ENCODE results near the gene HTR1D.
"Not testable (repeated sequence)": the region's sequence is repeated elsewhere in the genome, so short reads cannot be mapped to it uniquely, and the experiment has no call there.

Gene HTR1D, protein sequence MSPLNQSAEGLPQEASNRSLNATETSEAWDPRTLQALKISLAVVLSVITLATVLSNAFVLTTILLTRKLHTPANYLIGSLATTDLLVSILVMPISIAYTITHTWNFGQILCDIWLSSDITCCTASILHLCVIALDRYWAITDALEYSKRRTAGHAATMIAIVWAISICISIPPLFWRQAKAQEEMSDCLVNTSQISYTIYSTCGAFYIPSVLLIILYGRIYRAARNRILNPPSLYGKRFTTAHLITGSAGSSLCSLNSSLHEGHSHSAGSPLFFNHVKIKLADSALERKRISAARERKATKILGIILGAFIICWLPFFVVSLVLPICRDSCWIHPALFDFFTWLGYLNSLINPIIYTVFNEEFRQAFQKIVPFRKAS

DNA sequence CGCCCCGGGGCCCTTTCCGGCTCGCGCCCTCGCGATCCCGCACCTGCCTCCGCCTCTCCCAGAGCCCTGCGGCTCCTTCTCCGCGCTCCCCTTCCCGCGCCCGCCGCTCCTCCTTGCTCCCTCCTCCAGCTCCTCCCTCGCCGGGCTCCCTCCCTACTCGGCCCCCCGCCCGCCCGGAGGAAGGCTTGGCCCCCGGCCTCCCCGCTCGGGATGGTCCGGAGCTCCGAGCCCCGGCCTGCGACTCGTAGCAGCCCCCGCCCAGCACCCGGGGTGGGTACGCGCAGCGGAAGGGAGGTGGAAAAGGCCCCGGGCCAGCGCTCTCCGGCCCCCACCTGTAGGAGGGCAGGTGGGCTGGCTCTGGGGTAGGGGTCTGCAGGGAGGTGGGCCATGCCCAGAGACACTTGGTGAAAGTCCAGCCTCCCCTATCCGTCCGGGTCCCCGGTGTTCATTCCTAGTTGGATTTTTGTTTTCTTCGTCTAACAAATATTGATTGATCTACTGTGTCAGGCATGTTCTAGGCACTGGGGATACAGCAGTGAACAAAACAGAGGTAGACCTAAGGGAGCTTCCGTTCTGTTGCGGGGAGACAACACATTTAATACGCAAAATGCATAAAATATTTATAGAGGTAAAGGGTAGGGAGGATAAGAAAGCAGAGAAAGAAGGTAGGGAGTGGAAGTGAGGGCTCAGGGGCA lies at the start of gene HTR1D:
TSS of gene HTR1D (minus strand) at position 82 of the 695 bp plus-strand sequence. CDS start 23,283 bp downstream, outside the sequence.
- in situ Hi-C loops (cut with MboI; ENCODE audit: low sequenced_read_pairs) = no loop called here

DNA sequence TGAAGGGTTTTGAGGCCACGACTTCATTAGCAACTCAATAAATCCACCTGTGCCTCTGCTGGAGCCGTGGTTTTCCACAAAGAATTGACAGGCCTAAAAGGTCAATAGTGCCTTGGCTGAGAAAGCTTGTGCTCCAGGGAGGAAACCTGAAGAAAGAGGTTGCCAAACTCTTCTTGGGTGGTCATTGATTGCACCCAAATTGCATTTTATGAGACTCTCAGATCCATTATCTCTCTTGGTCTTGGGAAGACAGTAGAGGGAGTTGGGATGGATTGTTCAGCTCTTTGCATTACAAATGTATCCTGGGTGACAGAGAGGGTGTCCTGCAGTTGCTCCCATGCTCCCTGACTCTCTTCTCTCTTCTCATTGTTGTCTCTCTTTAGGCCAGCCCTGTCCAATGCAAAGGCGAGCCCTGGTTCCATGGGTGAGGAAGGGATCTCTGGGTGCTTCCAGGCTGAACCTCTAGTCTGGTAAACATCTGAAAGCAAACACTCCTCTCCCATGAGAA lies 46.1 kb upstream of the HTR1D start:
- in situ Hi-C loops (cut with MboI; ENCODE audit: low sequenced_read_pairs) = no loop called here

DNA sequence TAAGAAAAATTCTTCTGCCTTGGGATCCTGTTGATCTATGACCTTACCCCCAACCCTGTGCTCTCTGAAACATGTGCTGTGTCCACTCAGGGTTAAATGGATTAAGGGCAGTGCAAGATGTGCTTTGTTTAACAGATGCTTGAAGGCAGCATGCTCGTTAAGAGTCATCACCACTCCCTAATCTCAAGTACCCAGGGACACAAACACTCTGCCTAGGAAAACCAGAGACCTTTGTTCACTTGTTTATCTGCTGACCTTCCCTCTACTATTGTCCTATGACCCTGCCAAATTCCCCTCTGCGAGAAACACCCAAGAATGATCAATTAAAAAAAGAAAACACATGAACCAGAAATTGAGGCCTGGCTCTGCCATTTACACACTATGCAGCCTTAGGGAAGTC lies 40.8 kb upstream of the HTR1D start:
- in situ Hi-C loops (cut with MboI; ENCODE audit: low sequenced_read_pairs) = not testable (repeated sequence)

DNA sequence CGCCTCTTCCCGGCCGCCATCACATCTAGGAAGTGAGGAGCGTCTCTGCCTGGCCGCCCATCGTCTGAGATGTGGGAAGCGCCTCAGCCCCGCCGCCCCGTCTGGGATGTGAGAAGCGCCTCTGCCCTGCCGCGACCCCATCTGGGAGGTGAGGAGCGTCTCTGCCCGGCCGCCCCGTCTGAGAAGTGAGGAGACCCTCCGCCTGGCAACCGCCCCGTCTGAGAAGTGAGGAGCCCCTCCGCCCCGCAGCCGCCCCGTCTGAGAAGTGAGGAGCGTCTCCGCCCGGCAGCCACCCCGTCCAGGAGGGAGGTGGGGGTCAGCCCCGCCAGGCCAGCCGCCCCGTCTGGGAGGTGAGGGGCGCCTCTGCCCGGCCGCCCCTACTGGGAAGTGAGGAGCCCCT lies 40.1 kb upstream of the HTR1D start:
- in situ Hi-C loops (cut with MboI; ENCODE audit: low sequenced_read_pairs) = not testable (repeated sequence)

DNA sequence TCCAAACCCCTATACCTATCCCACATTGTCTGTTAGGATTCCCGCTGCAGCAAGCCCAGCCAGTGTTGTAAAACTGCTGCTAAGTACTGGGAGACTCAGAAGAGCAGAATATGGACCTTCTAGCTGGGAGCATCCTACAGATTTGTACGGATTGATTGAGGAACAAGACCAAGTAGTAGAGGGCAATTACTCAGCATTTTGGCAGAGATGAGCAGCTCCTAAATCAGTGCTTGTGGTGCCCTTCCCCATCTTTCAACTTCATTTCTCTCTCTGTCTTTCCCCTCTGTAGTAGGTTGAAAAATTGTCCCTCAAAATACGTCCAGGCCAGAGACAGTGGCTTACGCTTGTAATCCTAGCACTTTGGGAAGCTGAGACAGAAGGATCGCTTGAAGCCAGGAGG lies 37.3 kb upstream of the HTR1D start:
- in situ Hi-C loops (cut with MboI; ENCODE audit: low sequenced_read_pairs) = no loop called here

DNA sequence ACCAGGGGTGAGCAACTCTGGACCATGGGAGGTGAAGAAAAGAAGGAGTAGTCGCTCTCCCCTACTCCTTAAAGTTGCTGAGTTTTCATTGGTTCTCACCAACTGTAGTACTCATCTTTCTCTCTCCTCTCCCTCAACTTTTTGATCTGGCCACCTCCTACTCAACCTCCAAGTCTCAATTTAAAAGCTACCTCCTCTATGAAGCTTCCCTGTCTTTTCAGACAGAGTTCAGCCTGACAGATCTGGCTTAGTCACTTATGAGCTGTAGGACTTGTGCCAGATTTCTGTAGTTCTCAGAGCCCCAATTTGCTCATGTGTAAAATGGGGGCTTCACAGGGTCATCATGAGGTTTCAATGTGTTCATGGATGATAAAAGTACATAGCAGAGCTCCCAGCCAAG lies 34.5 kb upstream of the HTR1D start:
- in situ Hi-C loops (cut with MboI; ENCODE audit: low sequenced_read_pairs) = no loop called here

DNA sequence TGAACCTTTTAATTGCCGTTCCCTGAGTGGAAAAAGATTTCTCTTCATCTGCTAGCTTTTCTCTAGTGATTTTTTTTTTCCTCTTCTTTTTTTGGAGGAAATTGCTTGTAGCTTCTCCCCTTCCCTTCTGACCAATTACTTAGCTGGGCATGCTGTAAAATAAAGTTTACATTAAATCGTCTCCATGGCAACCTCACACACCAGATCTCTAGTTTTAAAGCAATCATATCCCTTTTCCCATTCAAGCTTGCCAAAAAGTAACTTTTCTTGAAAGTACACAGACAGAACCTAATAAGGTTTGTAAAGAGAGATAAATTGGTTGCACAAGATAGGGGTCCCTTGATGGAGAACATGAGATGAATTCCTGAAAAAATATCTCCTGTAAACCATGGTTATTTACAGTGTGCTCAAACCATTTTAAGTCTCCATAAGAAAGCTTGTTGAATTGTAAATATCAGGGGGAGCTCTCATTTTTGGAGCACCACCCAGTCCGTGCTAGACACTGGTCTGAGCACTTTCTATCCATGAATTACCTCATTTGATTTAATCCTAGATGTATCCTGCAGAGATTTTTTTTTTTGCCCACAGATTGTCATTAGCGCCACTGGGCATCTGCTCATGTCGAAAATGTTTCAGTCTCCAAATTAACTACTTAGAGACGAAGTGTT lies 32.6 kb upstream of the HTR1D start:
- in situ Hi-C loops (cut with MboI; ENCODE audit: low sequenced_read_pairs) = no loop called here

DNA sequence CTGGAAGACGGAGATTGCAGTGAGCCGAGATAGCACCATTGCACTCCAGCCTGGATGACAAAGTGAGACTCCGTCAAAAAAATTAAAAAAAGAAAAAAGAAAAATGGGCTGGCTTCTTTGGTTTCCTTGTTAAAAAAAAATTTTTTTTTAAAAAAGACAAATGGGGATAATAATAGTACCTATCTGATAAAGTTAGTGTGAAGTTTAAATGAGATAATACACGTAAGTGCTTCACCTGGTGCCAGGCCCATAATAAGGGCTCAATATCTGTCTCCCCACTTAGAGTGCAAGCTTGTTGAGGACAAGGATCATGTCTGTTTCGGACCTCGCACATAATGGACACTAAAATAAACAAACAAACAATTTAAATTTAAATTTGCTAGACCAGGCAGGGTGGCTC lies 30.0 kb upstream of the HTR1D start:
- in situ Hi-C loops (cut with MboI; ENCODE audit: low sequenced_read_pairs) = no loop called here

DNA sequence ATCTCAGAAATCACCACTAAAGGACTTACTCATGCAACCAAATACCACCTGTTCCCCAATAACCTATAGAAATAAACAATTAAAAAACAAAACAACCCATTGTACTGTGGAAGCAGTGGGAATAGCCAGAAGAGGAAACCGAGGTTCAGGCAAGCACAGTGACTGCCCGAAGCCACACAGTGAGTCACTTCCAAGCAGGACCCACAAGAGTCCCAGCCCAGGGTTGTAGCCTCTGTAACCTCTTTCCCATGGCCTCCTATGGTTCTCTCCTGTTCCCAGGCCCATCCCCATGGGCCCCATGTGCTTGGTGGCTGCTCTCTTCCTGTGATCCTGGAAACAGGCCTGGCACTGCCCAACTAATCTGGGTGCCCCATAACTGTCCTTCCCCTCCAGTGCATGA lies 29.0 kb upstream of the HTR1D start:
- in situ Hi-C loops (cut with MboI; ENCODE audit: low sequenced_read_pairs) = no loop called here

DNA sequence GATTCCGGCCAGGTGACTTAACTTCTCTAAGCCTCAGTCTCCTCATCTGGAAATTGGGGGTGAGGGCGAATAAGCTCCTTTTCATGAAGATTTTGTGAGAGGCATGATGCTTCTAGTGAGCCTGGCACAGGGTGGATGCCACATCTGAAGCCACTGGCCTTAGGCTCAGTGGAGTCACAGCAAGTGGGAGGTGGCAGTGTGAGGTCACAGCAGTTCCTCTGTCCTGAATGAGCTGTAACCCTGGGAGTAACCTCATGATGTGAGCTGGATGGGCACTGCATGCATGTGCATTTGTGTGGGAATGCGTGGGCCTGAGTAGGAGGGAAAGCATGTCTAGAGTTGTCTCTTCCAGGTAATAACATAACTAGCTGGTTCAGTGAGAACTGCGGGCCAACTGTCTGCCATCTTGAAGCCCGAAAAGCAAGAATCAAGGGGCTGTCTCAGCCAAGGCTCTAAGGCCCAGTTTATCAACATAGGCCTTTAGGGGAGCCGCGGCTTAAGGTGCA lies 27.0 kb upstream of the HTR1D start:
- in situ Hi-C loops (cut with MboI; ENCODE audit: low sequenced_read_pairs) = no loop called here

DNA sequence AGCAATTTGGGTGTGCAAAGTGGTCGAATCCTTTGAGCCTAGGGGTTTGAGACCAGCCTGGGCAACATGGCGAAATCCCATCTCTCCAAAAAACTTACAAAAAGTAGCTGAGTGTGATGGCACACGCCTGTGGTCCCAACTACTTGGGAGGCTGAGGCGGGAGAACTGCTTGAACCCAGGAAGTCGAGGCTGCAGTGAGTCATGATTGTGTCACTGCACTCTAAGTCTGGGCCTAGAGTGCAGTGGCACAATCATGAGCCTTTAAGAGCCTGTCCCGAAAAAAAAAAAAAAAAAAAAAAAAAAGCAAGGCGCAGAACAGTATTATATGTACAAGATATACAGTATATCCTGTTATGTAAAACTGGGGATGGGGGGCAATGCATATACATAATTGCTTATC lies 25.1 kb upstream of the HTR1D start:
- in situ Hi-C loops (cut with MboI; ENCODE audit: low sequenced_read_pairs) = no loop called here

DNA sequence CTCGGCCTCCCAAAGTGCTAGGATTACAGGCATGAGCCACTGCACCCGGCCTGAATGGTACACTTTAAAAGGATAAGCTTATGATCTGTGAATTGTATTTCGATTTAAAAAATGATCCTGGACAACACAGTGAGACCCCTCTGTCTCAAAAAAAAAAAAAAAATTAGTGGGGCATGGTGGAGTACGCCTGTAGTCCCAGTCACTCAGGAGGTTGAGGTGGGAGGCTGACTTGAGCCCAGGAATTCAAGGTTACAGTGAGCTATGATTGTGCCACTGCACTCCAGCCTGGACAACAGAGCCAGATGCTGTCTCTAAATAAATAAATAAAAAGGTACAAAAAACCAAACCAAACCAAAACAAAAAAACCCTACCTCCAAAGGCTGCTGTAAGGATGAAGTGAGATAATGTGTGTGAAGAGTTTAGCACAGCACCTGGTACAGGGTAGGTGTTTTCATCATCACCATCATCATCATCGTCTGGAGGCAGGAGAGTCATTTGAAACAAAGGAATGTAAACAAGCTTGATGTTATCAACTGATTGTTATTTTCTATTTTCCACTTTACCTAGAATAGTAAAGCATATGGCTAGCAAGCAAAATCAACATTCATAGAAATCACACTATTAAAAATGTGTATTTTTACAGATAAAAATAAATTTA lies 22.5 kb upstream of the HTR1D start:
- in situ Hi-C loops (cut with MboI; ENCODE audit: low sequenced_read_pairs) = no loop called here

DNA sequence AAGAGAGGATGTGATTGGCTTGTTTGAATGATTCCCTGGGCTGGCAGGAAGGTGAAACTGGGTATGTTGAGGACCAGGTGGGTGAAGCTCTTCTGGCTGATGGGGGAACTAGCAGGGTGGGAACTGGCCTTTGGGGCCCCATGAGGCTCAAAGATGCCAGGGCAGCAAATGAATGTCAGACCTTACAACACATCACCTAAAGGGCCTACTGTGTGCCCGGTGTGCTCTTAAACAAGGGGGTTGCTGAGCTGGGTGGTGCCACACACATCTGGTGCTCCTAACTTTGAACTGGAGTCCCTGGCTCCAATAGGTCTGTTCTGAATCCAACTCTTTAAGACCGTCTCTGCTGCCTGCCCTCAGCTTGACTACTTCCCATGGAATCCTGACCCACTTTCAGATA lies 21.3 kb upstream of the HTR1D start:
- in situ Hi-C loops (cut with MboI; ENCODE audit: low sequenced_read_pairs) = no loop called here

DNA sequence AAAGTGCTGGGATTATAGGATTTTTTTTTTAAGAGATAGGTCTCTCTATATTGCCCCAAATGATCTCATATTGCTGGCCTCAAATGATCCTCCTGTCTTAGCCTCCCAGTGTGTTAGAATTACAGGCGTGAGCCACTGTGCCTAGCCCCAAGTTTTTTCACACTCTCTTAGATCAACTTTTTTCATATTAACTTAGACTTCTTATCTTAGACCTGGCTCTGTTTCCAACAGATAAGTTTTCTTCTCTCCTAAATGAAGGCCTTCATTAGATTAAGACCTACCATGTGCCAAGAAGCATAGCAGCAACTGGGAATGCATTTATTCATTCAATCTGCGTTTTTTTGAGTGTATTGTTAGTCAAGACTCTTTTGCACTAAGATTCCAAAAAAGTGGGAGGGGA lies 20.2 kb upstream of the HTR1D start:
- in situ Hi-C loops (cut with MboI; ENCODE audit: low sequenced_read_pairs) = no loop called here

DNA sequence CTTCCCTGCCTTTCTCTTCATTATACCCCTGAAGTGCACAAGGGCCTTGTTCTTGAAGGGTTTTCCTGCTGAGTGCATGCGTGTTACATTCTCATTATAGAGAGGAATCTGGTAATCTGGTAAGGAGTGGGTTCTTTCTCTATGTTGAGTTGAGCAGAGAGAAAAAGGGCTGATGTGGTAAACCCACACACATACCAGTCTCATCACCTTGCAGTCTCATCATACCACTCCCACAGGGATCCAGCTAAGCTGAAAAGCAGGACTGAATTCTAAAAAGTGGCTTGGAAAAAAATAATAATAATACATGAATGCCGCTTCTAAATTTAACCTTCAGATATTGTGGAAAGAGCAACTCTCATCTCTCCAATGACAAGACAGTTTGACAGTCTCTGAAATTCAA lies 10.5 kb upstream of the HTR1D start:
- in situ Hi-C loops (cut with MboI; ENCODE audit: low sequenced_read_pairs) = no loop called here

DNA sequence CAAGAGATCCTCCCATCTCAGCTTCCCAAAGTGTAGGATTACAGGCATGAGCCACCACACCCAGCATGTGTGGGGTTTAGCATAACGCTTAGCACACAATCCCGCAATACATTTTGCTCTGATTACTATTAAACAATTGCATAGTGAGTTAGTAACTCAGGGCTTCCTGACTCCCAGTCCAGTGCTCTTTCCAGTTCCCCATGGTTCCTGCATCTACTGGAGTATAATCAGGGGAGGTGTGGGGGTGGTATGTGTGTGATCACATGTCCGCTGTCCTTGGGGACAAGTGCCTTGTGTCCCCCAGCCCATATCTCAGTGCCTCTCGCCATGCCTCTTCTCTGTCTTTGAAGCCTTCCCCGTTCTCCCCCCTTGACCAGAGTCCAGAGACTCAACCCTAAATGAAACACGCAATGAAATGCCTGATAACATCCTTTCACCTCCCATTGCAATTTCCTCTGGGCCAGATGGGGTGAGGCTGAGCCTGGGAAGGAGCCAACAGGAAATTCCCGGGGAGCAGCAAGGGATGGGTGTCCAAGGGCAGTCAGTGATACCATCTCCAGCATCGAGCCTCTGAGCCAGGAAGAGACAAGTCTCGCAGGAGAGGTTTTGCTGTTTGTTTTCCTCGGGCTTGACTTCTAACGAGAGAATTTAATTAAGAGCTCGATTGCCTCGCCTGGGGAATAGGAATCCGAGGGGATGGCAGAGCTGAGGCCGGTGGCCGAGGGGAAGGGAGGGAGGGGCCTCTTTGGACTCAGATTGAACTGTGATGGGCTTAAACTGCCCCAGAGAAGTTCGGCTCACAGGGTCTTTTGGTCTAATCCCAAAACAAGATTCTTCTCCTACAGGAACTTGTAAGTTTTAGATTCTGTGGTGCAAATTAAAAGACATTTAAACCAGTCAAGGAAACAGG lies 7.7 kb upstream of the HTR1D start:
- in situ Hi-C loops (cut with MboI; ENCODE audit: low sequenced_read_pairs) = no loop called here

DNA sequence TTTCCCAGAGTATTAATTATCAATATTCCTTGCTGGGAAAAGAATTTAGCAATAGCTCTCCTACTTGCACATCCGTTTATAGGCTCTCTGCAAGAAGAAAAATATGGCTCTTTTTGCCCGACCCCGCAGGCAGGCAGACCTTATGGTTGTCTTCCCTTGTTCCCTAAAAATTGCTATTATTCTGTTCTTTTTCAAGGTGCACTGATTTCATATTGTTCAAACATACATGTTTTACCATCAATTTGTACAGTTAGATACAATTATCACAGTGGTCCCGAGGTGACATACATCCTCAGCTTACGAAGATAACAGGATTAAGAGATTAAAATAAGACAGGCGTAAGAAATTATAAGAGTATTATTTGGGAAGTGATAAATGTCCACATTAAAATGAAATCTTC lies 6.7 kb upstream of the HTR1D start:
- in situ Hi-C loops (cut with MboI; ENCODE audit: low sequenced_read_pairs) = not testable (repeated sequence)

DNA sequence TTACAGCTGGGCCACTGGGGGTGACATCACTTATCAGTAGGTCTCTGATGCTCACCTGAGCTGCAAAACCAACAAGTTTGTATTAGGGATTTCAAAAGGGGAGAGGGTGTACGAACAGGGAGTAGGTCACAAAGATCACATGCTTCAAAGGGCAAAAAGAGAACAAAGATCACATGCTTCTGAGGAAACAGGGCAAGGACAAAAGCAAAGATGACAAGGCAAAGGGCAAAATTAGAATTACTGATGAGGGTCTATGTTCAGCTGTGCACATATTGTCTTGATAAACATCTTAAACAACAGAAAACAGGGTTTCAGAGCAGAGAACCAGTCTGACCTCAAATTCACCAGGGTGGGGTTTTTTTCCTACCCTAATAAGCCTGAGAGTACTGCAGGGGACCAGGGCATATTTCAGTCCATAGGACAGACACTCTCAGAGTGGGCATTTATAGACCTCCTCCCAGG lies 6.2 kb upstream of the HTR1D start:
- in situ Hi-C loops (cut with MboI; ENCODE audit: low sequenced_read_pairs) = not testable (repeated sequence)

DNA sequence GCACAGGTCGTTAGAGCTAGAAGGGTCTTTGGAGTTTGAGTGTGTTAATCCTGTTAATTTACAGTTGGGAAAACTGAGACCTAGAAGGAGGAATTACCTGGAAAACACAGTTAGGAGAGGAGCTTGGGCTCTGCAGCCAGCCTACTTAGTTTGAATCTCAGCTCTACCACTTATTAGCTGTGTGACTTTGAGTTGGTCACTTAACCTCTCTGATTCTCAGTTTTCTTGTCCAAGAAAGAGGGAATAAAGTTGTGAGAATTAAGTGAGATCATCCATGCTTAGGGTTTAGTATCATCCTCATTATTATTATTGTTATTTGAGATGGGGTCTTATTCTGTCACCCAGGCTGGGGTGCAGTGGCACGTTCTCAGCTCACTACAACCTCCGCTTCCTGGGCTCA lies 5.4 kb upstream of the HTR1D start:
- in situ Hi-C loops (cut with MboI; ENCODE audit: low sequenced_read_pairs) = no loop called here

DNA sequence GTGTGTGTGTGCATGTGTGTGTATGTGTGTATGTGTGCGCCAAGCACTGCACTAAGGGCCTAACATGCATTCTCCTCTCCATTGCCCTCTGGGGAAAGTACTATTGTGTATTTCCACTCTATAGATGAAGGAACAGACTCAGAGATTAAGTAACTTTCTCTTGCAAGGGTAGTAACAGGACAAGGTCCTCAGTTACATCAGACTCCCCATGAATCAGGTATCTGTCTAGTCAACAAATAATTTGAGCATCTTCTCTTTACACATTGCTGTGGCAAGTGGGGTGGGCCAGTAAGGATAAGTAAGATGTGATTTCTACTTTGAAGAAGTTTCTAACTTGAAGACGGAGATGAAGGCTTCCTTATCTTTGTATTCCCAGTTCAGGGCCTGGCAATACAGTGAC lies 5.0 kb upstream of the HTR1D start:
- in situ Hi-C loops (cut with MboI; ENCODE audit: low sequenced_read_pairs) = no loop called here
